HG02571 (cell line): Measurements from ENCODE around the gene NBEA.
A peak's percentile ranks its signal among the peaks of the same experiment; 100 is the strongest.

ENCODE experiments used
- ATAC-seq: cut with Tn5 transposase; IDR thresholded peaks from one replicate; pipeline ENCODE4 v1.9.1; 2021; ENCODE audit warnings: mild to moderate bottlenecking, moderate library complexity; ENCODE audit not compliant: unreplicated experiment

Gene NBEA

GRCh38 chr13:35698911-35699576, 757.0 kb downstream of the NBEA start:
- no peak for ATAC-seq

GRCh38 chr13:35699825-35700510, 757.9 kb downstream of the NBEA start:
- ATAC-seq: no peak

GRCh38 chr13:35700671-35701070, 758.6 kb downstream of the NBEA start:
- ATAC-seq: no peak

GRCh38 chr13:35702316-35702715, 760.2 kb downstream of the NBEA start:
- no peak for ATAC-seq

GRCh38 chr13:35703061-35703460, 761.0 kb downstream of the NBEA start:
- ATAC-seq: no peak

- no peak for ATAC-seq
Measured at GRCh38 chr13:35704331-35704730, 762.3 kb downstream of the NBEA start.

GRCh38 chr13:35706281-35706680, 764.2 kb downstream of the NBEA start:
- ATAC-seq: no peak

GRCh38 chr13:35706721-35707120, 764.7 kb downstream of the NBEA start:
- ATAC-seq: no peak

GRCh38 chr13:35711909-35712308, 769.8 kb downstream of the NBEA start:
- ATAC-seq: no peak

- no peak for ATAC-seq
Measured at GRCh38 chr13:35712907-35713761, 771.1 kb downstream of the NBEA start.

- no peak for ATAC-seq
Measured at GRCh38 chr13:35714121-35714520, 772.1 kb downstream of the NBEA start.

GRCh38 chr13:35714588-35715377, 772.7 kb downstream of the NBEA start:
- ATAC-seq: no peak

- ATAC-seq: no peak
Measured at GRCh38 chr13:35716186-35716585, 774.1 kb downstream of the NBEA start.

GRCh38 chr13:35716729-35717128, 774.7 kb downstream of the NBEA start:
- no peak for ATAC-seq

GRCh38 chr13:35718084-35718483, 776.0 kb downstream of the NBEA start:
- ATAC-seq: no peak

GRCh38 chr13:35720290-35720689, 778.2 kb downstream of the NBEA start:
- no peak for ATAC-seq

- ATAC-seq: peak; percentile 63
Measured at GRCh38 chr13:35720690-35721554, 778.9 kb downstream of the NBEA start.
